DND-41 (cell line): ENCODE measurements around the gene MYO5A.

Experiments
- EZH2 ChIP-seq: IDR thresholded peaks from 3 replicates; pipeline ENCODE4 v1.6.1; 2012; ENCODE audit warnings: borderline replicate concordance, low read depth, mild to moderate bottlenecking, moderate library complexity, low read length, inconsistent platforms; ENCODE audit not compliant: severe bottlenecking
- TF ChIP-seq, protein P1 (sequence below): IDR thresholded peaks from 2 replicates; pipeline ENCODE4 v1.5.1; 2012; ENCODE audit warnings: borderline replicate concordance, low read length, moderate library complexity, mild to moderate bottlenecking; ENCODE audit not compliant: poor library complexity, severe bottlenecking; ENCODE audit errors: extremely low read depth

GRCh38 chr15:52370010-52370409, 158.7 kb downstream of the MYO5A start:
- TF ChIP-seq, protein P1, sequence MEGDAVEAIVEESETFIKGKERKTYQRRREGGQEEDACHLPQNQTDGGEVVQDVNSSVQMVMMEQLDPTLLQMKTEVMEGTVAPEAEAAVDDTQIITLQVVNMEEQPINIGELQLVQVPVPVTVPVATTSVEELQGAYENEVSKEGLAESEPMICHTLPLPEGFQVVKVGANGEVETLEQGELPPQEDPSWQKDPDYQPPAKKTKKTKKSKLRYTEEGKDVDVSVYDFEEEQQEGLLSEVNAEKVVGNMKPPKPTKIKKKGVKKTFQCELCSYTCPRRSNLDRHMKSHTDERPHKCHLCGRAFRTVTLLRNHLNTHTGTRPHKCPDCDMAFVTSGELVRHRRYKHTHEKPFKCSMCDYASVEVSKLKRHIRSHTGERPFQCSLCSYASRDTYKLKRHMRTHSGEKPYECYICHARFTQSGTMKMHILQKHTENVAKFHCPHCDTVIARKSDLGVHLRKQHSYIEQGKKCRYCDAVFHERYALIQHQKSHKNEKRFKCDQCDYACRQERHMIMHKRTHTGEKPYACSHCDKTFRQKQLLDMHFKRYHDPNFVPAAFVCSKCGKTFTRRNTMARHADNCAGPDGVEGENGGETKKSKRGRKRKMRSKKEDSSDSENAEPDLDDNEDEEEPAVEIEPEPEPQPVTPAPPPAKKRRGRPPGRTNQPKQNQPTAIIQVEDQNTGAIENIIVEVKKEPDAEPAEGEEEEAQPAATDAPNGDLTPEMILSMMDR = no peak
- TF ChIP-seq EZH2 = no peak
